HEK293 (cell line): ENCODE data around the gene PIK3R5.

Experiments
- CTCF ChIA-PET: fragments of 350-600 bp; formaldehyde crosslinking; extraction: SDS; loops from one replicate; lab custom pipeline; 2021; ENCODE audit warnings: antibody characterized with exemption; lab: Yijun Ruan, JAX
- POLR2A ChIA-PET: fragments of 300-600 bp; formaldehyde crosslinking; extraction: SDS; loops from one replicate; lab custom pipeline; 2020; ENCODE audit warnings: antibody characterized with exemption, inconsistent platforms; lab: Yijun Ruan, JAX
- H3K27ac ChIP-seq: fragments of 200-500 bp; sonication (Bioruptor generic); 2 replicates; pipeline ENCODE4 v1.5.1; 2014; ENCODE audit warnings: low read depth, low read length, control low read depth, inconsistent platforms; ENCODE audit errors: extremely low read depth
- H3K36me3 ChIP-seq, 2 experiments: fragments of 200-500 bp in 1 of 2; sonication (Bioruptor generic) in 1 of 2; 1 replicate in 1 of 2; 2 replicates in 1 of 2; pipeline ENCODE4 v1.5.1; 2014 to 2017; ENCODE audit warnings: inconsistent platforms in 2 of 2, low read length in 2 of 2; ENCODE audit not compliant: control insufficient read depth in 2 of 2, insufficient read depth in 1 of 2
- H3K4me1 ChIP-seq: fragments of 200-500 bp; sonication (Bioruptor generic); 2 replicates; pipeline ENCODE4 v1.5.1; 2014; ENCODE audit warnings: mild to moderate bottlenecking, low read length, inconsistent platforms; ENCODE audit not compliant: control insufficient read depth, insufficient read depth
- H3K4me3 ChIP-seq: 2 replicates; pipeline ENCODE4 v1.5.1; 2011; ENCODE audit warnings: low read depth, mild to moderate bottlenecking, control low read depth, low read length, moderate library complexity
- H3K9me3 ChIP-seq: fragments of 200-500 bp; sonication (Bioruptor generic); 2 replicates; pipeline ENCODE4 v1.5.1; 2014; ENCODE audit warnings: low read depth, low read length, inconsistent platforms; ENCODE audit not compliant: control insufficient read depth, insufficient read depth
- ATF2 ChIP-seq: fragments of 450-650 bp; formaldehyde crosslinking; IDR thresholded peaks from 2 replicates; pipeline ENCODE4 v1.5.1; 2016; ENCODE audit warnings: missing biosample characterization, missing genetic modification characterization, low read depth
- KLF7 ChIP-seq: fragments of 450-650 bp; formaldehyde crosslinking; IDR thresholded peaks from 2 replicates; pipeline ENCODE4 v1.5.1; 2016; ENCODE audit warnings: missing biosample characterization, missing genetic modification characterization, borderline replicate concordance
- KLF8 ChIP-seq: fragments of 450-650 bp; formaldehyde crosslinking; IDR thresholded peaks from 2 replicates; pipeline ENCODE4 v1.5.1; 2016; ENCODE audit warnings: missing biosample characterization, missing genetic modification characterization
- PATZ1 ChIP-seq: fragments of 450-650 bp; formaldehyde crosslinking; IDR thresholded peaks from 2 replicates; pipeline ENCODE4 v1.5.1; 2016; ENCODE audit warnings: missing biosample characterization, missing genetic modification characterization
- TRIM28 ChIP-seq: IDR thresholded peaks from 2 replicates; pipeline ENCODE4 v1.6.1; 2011; ENCODE audit warnings: low read length, control low read depth, borderline replicate concordance
- ZBTB21 ChIP-seq: fragments of 450-650 bp; formaldehyde crosslinking; IDR thresholded peaks from 2 replicates; pipeline ENCODE4 v1.5.1; 2017; ENCODE audit warnings: missing biosample characterization, missing genetic modification characterization
- ZBTB48 ChIP-seq: fragments of 450-650 bp; formaldehyde crosslinking; IDR thresholded peaks from 2 replicates; pipeline ENCODE4 v1.5.1; 2016; ENCODE audit warnings: missing biosample characterization, missing genetic modification characterization
- ZFP3 ChIP-seq: fragments of 450-650 bp; formaldehyde crosslinking; IDR thresholded peaks from 2 replicates; pipeline ENCODE4 v1.5.1; 2016; ENCODE audit warnings: low read depth, missing biosample characterization, missing genetic modification characterization
- ZFP41 ChIP-seq: fragments of 450-650 bp; formaldehyde crosslinking; IDR thresholded peaks from 2 replicates; pipeline ENCODE4 v1.5.1; 2016; ENCODE audit warnings: missing biosample characterization, missing genetic modification characterization, borderline replicate concordance
- ZNF184 ChIP-seq: fragments of 450-650 bp; IDR thresholded peaks from 2 replicates; pipeline ENCODE4 v1.5.1; 2018; ENCODE audit warnings: missing biosample characterization, mild to moderate bottlenecking, missing genetic modification characterization
- ZNF239 ChIP-seq: fragments of 450-650 bp; formaldehyde crosslinking; IDR thresholded peaks from 2 replicates; pipeline ENCODE4 v1.5.1; 2016; ENCODE audit warnings: missing biosample characterization, missing genetic modification characterization
- ZNF292 ChIP-seq: fragments of 450-650 bp; formaldehyde crosslinking; IDR thresholded peaks from 2 replicates; pipeline ENCODE4 v1.5.1; 2016; ENCODE audit warnings: low read depth, missing biosample characterization, missing genetic modification characterization, borderline replicate concordance
- ZNF350 ChIP-seq: fragments of 450-650 bp; formaldehyde crosslinking; IDR thresholded peaks from 2 replicates; pipeline ENCODE4 v1.5.0; 2017; ENCODE audit warnings: missing biosample characterization, mild to moderate bottlenecking, missing genetic modification characterization
- ZNF354C ChIP-seq: fragments of 450-650 bp; formaldehyde crosslinking; IDR thresholded peaks from 2 replicates; pipeline ENCODE4 v1.5.1; 2016; ENCODE audit warnings: missing biosample characterization, missing genetic modification characterization, low read depth, borderline replicate concordance
- ZNF433 ChIP-seq: fragments of 450-650 bp; formaldehyde crosslinking; IDR thresholded peaks from 2 replicates; pipeline ENCODE4 v1.5.1; 2016; ENCODE audit warnings: missing biosample characterization, missing genetic modification characterization, low read depth
- ZNF488 ChIP-seq: fragments of 450-650 bp; formaldehyde crosslinking; IDR thresholded peaks from 2 replicates; pipeline ENCODE4 v1.5.1; 2016; ENCODE audit warnings: missing biosample characterization, missing genetic modification characterization
- ZNF521 ChIP-seq: fragments of 450-650 bp; formaldehyde crosslinking; IDR thresholded peaks from 2 replicates; pipeline ENCODE4 v1.5.1; 2017; ENCODE audit warnings: missing biosample characterization, mild to moderate bottlenecking, missing genetic modification characterization
- ZNF560 ChIP-seq: fragments of 450-650 bp; formaldehyde crosslinking; IDR thresholded peaks from 2 replicates; pipeline ENCODE4 v1.5.1; 2017; ENCODE audit warnings: missing biosample characterization, missing genetic modification characterization, borderline replicate concordance
- ZNF600 ChIP-seq: fragments of 450-650 bp; formaldehyde crosslinking; IDR thresholded peaks from 2 replicates; pipeline ENCODE4 v1.5.1; 2016; ENCODE audit warnings: missing biosample characterization, missing genetic modification characterization
- ZNF830 ChIP-seq: fragments of 450-650 bp; IDR thresholded peaks from 2 replicates; pipeline ENCODE4 v1.5.0; 2018; ENCODE audit warnings: missing biosample characterization, missing genetic modification characterization, low read depth, mild to moderate bottlenecking, moderate library complexity
- ZSCAN30 ChIP-seq: fragments of 450-650 bp; IDR thresholded peaks from 2 replicates; pipeline ENCODE4 v1.5.1; 2018; ENCODE audit warnings: missing biosample characterization, mild to moderate bottlenecking, missing genetic modification characterization, moderate library complexity

PIK3R5 gene

GRCh38 chr17:9009737-9010136, 44.2 kb upstream of the PIK3R5 start (continued):
- peak; percentile 74; the same call in 1 of the 2 replicates for TF ChIP-seq ZBTB21 (tag by site-specific recombination)
- TF ChIP-seq ATF2 (tag by site-specific recombination) = peak; percentile 86
- TF ChIP-seq ZNF354C = no peak
- no peak for TF ChIP-seq ZNF239
- peak; percentile 27; the same call in 1 of the 2 replicates for TF ChIP-seq ZBTB48 (tag by site-specific recombination)
- no peak for TF ChIP-seq ZNF600 (tag by site-specific recombination)
- TF ChIP-seq ZNF433 (tag by site-specific recombination) = no peak
- 0 out of 2 replicates have a peak, but pooled peaks have one; percentile 61 for TF ChIP-seq TRIM28
- TF ChIP-seq ZNF184 (tag by site-specific recombination) = no peak
- TF ChIP-seq PATZ1 = peak; percentile 73

DNA sequence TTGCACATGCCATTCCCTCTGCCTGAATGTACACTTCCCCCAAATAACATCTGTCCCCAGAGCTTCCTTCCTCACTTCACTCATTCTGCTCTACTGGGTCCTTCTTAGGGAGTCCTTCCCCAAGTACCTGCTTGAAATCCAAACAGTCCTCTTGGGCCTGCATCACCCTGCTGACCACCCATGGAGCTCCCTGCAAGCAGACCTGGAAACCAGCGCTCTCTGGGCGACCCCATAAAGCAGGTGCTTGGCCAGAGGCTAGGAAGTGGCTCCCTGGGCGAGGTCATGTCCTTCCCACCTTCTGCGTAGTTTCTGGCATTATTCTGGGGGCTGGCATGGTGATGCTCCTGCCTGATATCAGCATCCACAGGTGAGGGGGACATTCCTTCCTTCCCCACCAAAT, 43.6 kb upstream of the PIK3R5 start:
- Histone ChIP-seq H3K4me3 (no peak overlapping the region), H3K4me1 (peaks cover 5% of the 10 kb centered on the region), H3K9me3 (no peaks in the 10 kb centered on the region), H3K36me3 (no peaks in the 10 kb centered on the region), H3K27ac (no peak overlapping the region)
- CTCF ChIA-PET = interaction anchor here (0.6 to 6.2 kb wide), 4 partner anchors 12 to 515 kb away, joined by 3 to 60 read pairs (median 4); no protein-coding TSS in a partner anchor
- POLR2A ChIA-PET = interaction anchor here (0.6 to 1.5 kb wide), 2 partner anchors 12 to 825 kb away, joined by 3 to 6 read pairs; partner anchors contain the start of gene NTN1
- TF ChIP-seq ZFP3 (tag by site-specific recombination) (no peak), ZSCAN30 (tag by site-specific recombination) (no peak), ZNF292 (tag by site-specific recombination) (no peak), ZNF521 (tag by site-specific recombination) (no peak), KLF8 (tag by site-specific recombination) (no peak), ZNF350 (tag by site-specific recombination) (no peak), ZNF488 (tag by site-specific recombination) (no peak), ZFP41 (tag by site-specific recombination) (no peak), ZNF830 (tag by site-specific recombination) (no peak), ZNF560 (no peak), KLF7 (tag by site-specific recombination) (no peak)
